ENCODE measurements around the gene CRACDL.
"Not testable (repeated sequence)": the region's sequence is repeated elsewhere in the genome, so short reads cannot be mapped to it uniquely, and the experiment has no call there.

The CRACDL gene

GRCh38 chr2:98903767-98904485 lies 32.1 kb downstream of the CRACDL start:
- peak; percentile 23 for DNase-seq

- no peak for DNase-seq
These were observed 33.0 kb downstream of the CRACDL start for GRCh38 chr2:98903064-98903355.

GRCh38 chr2:98902209-98903063 lies 33.6 kb downstream of the CRACDL start:
- no peak for DNase-seq

- DNase-seq = no peak
These were observed 34.3 kb downstream of the CRACDL start for GRCh38 chr2:98901702-98902101.

GRCh38 chr2:98901291-98901690 lies 34.7 kb downstream of the CRACDL start:
- no peak for DNase-seq

- DNase-seq = no peak
These were observed 35.3 kb downstream of the CRACDL start for GRCh38 chr2:98900721-98901120.

- DNase-seq = not testable (repeated sequence)
These were observed 36.3 kb downstream of the CRACDL start for GRCh38 chr2:98899703-98900078.

- DNase-seq = no peak
These were observed 36.9 kb downstream of the CRACDL start for GRCh38 chr2:98899041-98899702.

GRCh38 chr2:98898423-98898841 lies 37.6 kb downstream of the CRACDL start:
- DNase-seq = no peak

- no peak for DNase-seq
These were observed 38.3 kb downstream of the CRACDL start for GRCh38 chr2:98897746-98898145.

- no peak for DNase-seq
These were observed 39.1 kb downstream of the CRACDL start for GRCh38 chr2:98896944-98897343.

GRCh38 chr2:98896416-98896815 lies 39.6 kb downstream of the CRACDL start:
- no peak for DNase-seq

GRCh38 chr2:98895901-98896300 lies 40.1 kb downstream of the CRACDL start:
- DNase-seq = no peak

GRCh38 chr2:98895221-98895620 lies 40.8 kb downstream of the CRACDL start:
- DNase-seq = no peak

GRCh38 chr2:98894331-98895000 lies 41.6 kb downstream of the CRACDL start:
- DNase-seq = no peak

GRCh38 chr2:98893911-98894321 lies 42.1 kb downstream of the CRACDL start:
- DNase-seq = no peak

GRCh38 chr2:98892871-98893270 lies 43.2 kb downstream of the CRACDL start:
- no peak for DNase-seq

- DNase-seq = no peak
These were observed 44.4 kb downstream of the CRACDL start for GRCh38 chr2:98891591-98891990.

- no peak for DNase-seq
These were observed 49.9 kb downstream of the CRACDL start for GRCh38 chr2:98886066-98886554.

GRCh38 chr2:98884658-98885057 lies 51.4 kb downstream of the CRACDL start:
- DNase-seq = no peak

- DNase-seq = no peak
These were observed 52.2 kb downstream of the CRACDL start for GRCh38 chr2:98883780-98884211.

GRCh38 chr2:98882971-98883779 lies 52.9 kb downstream of the CRACDL start:
- no peak for DNase-seq
